Panc1 (cell line): ENCODE measurements around the gene ARHGAP18.

Experiments used
- CTCF ChIP-seq: fragments of 450-650 bp; IDR thresholded peaks from 2 replicates; pipeline ENCODE4 v1.5.1; 2017; ENCODE audit warnings: mild to moderate bottlenecking
- POLR2AphosphoS5 ChIP-seq: IDR thresholded peaks from 2 replicates; pipeline ENCODE4 v1.6.1; 2012; ENCODE audit warnings: mild to moderate bottlenecking, low read depth, low read length, moderate library complexity

GRCh38 chr6:129603741-129604140 is 106.2 kb downstream of the ARHGAP18 start:
- TF ChIP-seq CTCF (no peak), POLR2AphosphoS5 (no peak)
